Measurements from ENCODE around the gene MRGPRX3.

- TF ChIP-seq POLR2AphosphoS5 (IDR thresholded peaks at IDR 0.05) (no peak), CTCF (IDR thresholded peaks at IDR 0.05) (no peak)
Measured at GRCh38 chr11:18105086-18105801, 27.1 kb upstream of the MRGPRX3 start.

Data from upper lobe of left lung (tissue), 4 donors.